Forelimb muscle (tissue), 1 donor: ENCODE results near the gene FRMPD4. TPM values are rescaled to one million over a fixed set of nuclear protein-coding genes. Genes with fewer than 3 reads are reported as not detected.
"Not testable (repeated sequence)": the region's sequence is repeated elsewhere in the genome, so short reads cannot be mapped to it uniquely, and the experiment has no call there.

Source experiments
- DNase-seq: peaks from one replicate; pipeline ENCODE4 v3.0.0-alpha.2; 2013; ENCODE audit warnings: low read depth
- polyA plus RNA-seq: library from polyadenylated mRNA; unstranded; fragments of 120-200 nt; gene quantifications from one replicate; pipeline ENCODE4 v1.2.1, GENCODE V29; 2013; ENCODE audit not compliant: insufficient read length

FRMPD4 gene
- polyA plus RNA-seq = 0.92 TPM

- no peak for DNase-seq
Observed at GRCh38 chrX:12138361-12139313, at the start of gene FRMPD4. Gene FRMPD4, plus strand, starts transcription at chrX:12138473. Its CDS starts 499 bp downstream, at chrX:12138972.

DNA sequence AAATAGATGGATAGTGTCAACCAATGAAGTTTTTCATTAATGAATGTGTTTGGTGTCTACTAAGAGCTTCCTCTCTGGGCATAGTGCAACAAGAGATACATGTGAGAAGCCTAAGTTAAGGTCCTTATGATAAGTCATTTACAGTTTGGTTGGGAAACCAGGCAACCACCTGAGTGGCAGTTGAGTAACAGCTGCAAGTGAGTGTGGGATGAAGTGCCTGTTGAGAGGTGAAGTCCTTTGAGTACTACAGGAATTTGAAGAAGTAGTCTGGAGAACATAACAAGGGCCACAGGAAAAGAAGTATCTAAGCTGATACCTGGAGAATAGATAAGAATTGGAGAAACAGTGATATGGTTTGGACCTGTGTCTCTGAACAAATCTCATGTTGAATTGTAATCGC lies 48.5 kb upstream of the FRMPD4 start:
- DNase-seq = no peak

DNA sequence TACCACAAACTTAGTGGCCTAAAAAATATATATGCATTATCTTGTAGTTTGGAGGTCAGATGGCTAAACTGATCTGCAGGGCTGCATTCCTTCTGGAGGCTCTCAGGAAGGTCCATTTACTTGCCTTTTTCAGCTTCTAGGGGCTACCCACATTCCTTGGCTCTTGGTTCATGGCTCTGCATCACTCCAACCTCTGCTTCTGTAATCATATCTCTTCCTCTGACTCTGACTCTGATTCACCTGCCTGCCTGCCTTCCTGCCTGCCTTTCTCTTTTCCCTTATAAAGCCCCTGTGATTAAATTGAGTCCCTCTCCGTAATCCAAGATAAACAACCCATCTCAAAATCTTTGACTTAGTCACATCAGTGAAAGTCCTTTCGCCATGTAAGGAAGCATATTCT lies 25.0 kb upstream of the FRMPD4 start:
- DNase-seq = no peak

DNA sequence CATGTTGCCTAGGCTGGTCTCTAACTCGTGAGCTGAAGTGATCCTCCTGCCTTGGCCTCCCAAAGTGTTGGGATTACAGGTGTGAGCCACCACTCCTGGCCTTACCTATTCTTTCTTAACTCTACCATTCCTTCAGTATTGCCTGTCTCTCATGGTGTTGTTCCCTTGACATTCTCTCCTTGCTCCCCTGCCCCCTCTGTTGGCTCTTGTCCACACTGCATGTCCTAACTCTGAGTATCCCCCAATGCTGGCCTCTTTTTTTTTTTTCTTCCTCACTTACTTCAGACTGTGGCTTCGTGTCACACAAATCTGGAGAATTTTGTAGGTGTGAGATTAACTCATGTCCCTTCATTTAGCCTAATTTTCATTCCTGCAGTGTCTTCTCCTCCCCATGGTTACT lies 22.9 kb upstream of the FRMPD4 start:
- no peak for DNase-seq

GRCh38 chrX:12118134-12118533 lies 20.1 kb upstream of the FRMPD4 start:
- no peak for DNase-seq

DNA sequence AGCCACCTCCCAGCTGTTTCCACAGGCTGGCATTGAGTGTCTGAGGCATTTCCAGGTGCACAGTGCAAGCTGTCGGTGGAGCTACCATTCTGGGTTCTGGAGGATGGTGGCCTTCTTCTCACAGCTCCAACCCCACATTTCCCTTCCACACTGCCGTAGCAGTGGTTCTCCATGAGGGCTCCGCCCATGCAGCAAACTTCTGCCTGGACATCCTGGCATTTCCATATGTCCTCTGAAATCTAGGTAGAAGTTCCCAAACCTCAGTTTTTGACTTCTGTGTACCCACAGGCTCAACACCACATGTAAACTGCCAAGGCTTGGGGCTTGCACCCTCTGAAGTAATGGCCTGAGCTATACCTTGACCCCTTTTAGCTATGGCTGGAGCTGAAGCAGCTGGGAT lies 10.3 kb upstream of the FRMPD4 start:
- no peak for DNase-seq

DNA sequence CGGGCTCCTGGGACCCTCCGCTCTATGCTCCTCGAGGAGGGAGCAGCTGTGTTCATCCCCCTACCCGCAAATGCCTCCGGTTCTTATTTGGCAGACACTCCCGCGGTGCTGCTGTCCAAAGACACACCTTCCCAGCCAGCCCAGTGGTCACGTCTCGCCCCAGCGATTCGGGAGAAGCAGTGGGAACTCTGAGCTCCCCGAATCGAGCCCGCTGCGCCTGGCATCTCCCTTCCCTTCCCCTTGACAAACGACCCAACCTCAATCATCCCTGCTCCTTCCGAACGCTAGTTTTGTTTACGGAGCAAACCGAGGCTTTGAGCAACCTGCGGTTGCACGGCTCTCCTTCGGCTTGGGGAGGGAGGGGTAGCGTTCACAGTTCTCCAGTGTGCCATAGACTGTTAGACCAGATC lies 317 bp upstream of the FRMPD4 start:
- no peak for DNase-seq

DNA sequence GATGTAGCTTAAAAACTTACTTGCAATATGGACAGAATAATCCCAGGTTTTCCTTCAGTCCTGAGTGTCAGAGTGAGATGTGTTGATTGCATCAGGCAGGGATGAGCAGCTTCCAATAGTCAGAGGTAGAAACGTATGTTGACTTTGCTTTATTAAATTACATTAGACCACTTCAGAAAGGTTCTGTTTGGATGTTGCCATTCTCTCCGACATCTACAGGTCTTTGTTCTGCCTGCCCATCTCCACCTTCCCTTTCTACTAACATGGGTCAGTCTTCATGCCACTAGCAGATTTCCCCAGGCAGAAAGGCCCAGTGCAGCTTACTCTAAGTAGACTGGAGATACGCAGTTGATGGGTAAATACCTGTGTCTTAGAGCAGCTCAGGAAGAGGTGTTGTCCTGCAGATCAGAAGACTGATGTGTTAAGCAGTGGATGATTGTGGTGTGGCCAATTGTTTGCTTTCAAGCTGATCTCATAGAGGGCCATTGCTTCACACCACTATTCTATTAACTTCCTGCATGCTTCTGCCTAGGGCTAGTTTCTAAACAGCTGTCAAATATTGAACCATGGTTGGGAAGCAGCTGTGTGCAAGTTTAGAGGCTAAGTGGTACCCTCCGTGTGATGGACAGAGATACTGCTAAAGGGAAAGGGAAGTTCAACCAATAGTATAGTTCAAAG lies 1.8 kb downstream of the FRMPD4 start:
- DNase-seq = no peak

GRCh38 chrX:12141511-12141910 lies 3.2 kb downstream of the FRMPD4 start:
- DNase-seq = no peak

DNA sequence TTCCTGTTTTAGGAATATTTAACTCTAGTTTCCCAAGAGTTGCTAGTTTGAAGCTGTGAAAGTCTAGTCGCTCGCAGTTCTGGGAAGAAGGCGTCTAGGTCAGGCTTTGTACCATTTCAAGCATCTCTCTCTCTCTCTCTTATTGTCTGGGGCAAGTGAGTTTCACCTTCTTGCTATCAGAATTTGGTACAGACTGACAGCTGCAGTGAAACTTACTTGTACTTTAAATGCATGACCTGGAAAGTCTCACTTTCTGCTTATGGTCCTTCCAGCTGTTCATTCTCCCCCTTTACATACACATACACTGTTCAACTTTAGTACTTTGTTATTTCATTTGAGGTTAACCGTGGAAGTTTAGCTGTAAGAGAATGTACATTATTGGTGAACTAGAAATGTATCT lies 4.4 kb downstream of the FRMPD4 start:
- no peak for DNase-seq

DNA sequence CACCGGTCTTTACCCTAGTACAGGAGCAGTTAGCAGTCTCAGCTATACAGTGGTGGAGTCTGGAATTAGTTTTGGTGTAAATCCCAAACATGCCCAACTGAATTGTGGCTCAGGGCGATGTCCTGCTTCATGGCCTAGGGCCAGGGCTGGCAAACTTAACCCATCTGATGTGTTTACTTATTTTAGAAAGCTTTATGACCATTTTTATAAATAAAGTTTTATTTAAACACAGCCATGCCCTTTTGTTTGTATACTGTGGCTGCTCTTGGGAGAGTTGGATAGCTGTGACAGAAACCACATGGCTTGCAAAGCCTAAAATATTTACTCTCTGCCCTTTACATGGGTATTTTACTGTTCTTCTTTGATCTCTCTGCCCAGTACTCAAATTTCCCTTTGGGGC lies 7.1 kb downstream of the FRMPD4 start:
- DNase-seq = no peak

DNA sequence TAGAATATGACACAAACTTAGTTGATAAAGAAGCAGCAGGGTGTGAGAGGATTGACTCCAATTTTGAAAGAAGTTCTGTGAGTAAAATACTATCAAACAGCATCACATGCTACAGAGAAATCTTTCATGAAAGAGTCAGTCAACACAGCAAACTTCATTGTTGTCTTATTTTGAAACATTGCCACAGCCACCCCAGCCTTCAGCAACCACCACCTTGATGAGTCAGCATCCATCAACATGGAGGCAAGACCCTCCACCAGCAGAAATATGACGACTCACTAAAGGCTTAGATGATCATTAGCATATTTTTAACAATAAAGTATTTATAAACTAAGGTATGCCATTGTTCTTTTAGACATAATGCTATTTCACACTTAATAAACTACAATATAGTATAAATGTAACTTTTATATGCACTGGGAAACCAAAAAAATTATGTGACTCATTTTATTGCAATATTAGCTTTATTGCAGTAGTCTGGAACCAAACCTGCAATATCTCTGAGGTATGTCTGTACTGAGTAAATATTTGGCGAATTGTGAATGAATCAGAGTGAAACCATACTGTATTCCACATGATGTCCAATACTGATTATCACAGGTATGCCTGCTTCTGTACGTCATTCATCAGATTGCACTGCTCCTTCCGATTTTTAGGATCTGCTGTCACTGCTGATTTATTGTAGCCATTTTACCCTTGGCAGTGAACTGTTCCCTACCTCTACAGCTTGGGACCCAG lies 11.6 kb downstream of the FRMPD4 start:
- DNase-seq = no peak

DNA sequence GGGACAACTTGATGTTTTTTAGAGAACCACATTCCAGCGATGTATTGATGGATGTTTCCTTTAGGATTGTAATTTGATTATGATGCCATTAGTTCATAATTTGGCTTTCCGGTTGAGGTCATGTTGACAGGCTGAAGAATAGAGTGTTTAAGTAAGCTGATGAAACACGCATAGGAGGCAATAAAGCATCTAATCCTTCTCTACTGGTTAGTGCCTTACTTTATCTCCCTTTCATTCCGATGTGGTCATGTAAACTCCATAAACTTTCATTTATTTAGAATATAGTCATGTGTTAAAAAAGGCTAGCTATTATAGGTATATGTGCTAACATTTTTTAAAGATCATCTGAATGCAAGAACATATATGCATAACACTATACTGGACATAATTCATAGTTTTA lies 15.0 kb downstream of the FRMPD4 start:
- no peak for DNase-seq

DNA sequence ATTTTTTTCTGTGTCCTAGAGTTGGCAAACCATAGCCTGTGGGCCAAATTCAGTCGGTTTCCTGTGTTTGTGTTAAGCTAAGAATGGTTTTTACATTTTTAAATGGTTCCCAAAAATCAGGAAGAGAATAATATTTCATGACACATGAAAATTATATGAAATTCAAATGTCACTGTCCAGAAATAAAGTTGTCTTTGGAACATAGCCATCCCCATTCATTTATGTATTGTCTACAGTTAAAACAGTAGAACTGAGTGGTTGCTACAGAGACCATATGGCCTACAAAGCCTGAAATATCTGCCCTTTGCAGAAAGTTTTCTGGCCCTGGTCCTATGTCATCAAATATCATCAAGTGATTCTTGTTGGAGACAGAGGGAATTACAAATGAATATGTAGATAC lies 15.5 kb downstream of the FRMPD4 start:
- DNase-seq = no peak

DNA sequence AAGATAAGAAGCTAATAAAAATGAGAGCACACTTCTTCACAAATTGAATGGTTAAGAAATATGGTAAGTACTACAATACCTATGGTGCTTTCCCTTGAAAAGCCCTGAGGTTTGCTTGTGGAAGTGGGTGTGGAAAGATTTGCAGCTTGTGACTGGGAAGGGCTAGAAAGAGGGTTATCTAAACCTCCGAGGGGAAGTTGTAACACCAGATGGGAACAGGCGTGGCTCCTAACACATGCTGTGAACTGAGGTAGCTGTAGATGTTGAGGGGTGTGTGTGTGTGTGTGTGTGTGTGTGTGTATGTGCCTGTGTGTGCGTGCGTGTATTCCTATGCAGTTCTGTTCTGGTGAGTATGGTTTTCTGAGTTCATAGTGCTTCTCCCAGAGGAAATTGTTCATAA lies 21.5 kb downstream of the FRMPD4 start:
- DNase-seq = no peak

DNA sequence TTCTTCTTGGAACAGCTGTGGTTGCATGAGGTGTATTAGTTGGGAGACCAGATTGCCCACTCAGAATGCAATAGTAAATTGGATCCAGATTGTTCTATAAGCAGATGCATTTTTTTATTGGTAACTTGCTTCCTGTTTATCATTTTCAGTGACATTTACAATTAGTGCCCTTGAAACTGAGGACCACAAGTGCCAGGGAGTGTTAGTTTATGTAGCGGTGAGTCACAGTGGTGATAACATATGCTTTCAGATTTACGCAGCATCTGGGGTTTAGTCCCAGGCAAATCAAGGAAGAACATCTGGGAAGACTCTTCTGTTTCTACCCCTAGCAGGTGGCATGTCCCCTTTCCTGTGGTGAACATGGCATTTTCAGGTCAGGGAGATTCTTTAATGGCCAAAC lies 24.1 kb downstream of the FRMPD4 start:
- no peak for DNase-seq

- DNase-seq = not testable (repeated sequence)
Observed at GRCh38 chrX:12164180-12164579, 25.9 kb downstream of the FRMPD4 start.

- DNase-seq = no peak
Observed at GRCh38 chrX:12170755-12171154, 32.5 kb downstream of the FRMPD4 start.

GRCh38 chrX:12174358-12174757 lies 36.1 kb downstream of the FRMPD4 start:
- DNase-seq = no peak

GRCh38 chrX:12197030-12197429 lies 58.8 kb downstream of the FRMPD4 start:
- no peak for DNase-seq

- DNase-seq = no peak
Observed at GRCh38 chrX:12206413-12206812, 68.1 kb downstream of the FRMPD4 start.

GRCh38 chrX:12210196-12210815 lies 72.0 kb downstream of the FRMPD4 start:
- peak; percentile 8 for DNase-seq
